Mucosa of gallbladder (tissue), 1 donor: ENCODE measurements around the gene MRPL20. TPM values are rescaled to one million over a fixed set of nuclear protein-coding genes. Genes with fewer than 3 reads are reported as not detected.
A peak's percentile ranks its signal among the peaks of the same experiment; 100 is the strongest.
"Not testable (repeated sequence)": the region's sequence is repeated elsewhere in the genome, so short reads cannot be mapped to it uniquely, and the experiment has no call there.

Experiments used
- DNase-seq: peaks from one replicate; pipeline ENCODE4 v3.0.0-alpha.2; 2020; ENCODE audit warnings: low spot score
- total RNA-seq: library from RNA; stranded (reverse); gene quantifications from one replicate; pipeline ENCODE4 v1.2.1, GENCODE V29; 2021
- donor health status: DM: no; HTN: no; CAD: no.

Gene MRPL20
- total RNA-seq, 1 donor from 2014 or later, result 99.2 TPM

- no peak for DNase-seq
These were observed 684 bp upstream of the MRPL20 start for GRCh38 chr1:1407636-1408318.

- DNase-seq, result no peak
These were observed 832 bp downstream of the MRPL20 start for GRCh38 chr1:1406101-1406820.

- DNase-seq, result no peak
These were observed 3.4 kb downstream of the MRPL20 start for GRCh38 chr1:1403653-1404052.

DNA sequence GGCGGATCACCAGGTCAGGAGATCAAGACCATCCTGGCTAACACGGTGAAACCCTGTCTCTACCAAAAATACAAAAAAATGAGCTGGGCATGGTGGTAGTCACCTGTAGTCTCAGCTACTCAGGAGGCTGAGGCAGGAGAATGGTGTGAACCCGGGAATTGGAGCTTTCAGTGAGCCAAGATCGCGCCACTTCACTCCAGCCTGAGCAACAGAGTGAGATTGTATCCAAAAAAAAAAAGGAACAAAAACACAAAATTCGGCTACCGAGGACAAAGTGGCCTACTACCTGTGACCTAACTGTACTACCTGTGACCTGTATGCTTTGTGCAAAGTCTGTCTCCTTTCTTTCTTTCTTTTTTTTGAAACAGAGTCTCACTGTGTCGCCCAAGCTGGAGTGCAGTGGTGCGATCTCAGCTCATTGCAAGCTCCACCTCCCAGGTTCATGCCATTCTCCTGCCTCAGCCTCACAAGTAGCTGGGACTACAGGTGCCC, 4.1 kb downstream of the MRPL20 start:
- DNase-seq, result not testable (repeated sequence)

- DNase-seq, result no peak
These were observed 4.8 kb downstream of the MRPL20 start for GRCh38 chr1:1402072-1402900.

GRCh38 chr1:1401457-1402010, 5.6 kb downstream of the MRPL20 start:
- DNase-seq, result no peak

DNA sequence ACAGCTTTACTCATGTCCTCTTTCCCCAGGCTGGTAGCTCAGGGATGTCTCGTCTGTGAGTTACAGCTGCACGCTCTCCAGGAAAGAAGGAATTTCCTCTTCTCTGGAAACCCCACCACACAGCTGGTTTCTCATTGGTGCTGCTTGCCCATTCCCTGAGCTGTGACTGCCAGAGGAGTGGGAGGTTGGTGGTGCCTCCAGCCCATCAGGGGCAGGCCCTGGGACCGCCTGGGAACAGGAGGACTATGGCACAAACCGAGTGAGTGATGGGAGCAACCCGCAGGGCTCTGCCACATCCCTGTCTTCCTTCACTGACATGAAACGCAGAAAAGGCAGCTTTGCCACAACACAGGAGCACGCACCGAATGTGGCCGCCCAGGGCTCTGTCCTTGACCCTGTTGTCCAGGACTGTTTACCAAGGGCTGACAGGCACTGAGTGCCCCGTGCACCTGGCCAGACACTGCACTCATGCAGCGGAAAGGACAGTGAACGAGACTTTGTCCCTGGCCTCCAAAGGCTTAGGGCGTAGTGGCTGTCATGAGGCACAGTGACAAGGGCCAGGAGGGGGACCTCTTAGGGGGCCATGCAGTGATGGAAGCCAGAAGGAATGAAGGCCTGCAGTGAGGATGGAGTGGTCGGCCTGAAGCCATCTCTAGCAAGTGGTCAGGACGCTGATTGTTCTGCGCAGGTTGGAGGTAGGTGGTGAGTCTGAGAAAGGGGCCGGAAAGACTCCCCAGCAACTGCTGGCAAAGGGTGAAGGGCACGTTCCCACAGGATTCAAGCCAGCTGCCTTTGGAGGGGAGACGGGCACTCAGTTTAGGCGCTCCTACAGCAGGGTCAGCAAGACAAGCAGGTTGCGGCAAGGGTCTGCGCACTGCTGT, 6.3 kb downstream of the MRPL20 start:
- DNase-seq, result no peak

- DNase-seq, result no peak
These were observed 7.1 kb downstream of the MRPL20 start for GRCh38 chr1:1399872-1400575.

- DNase-seq, result peak; percentile 99
These were observed 7.8 kb downstream of the MRPL20 start, which contains the start of gene CCNL2 for GRCh38 chr1:1399187-1399871. CCNL2 (minus strand) TSS chr1:1399335; CDS start chr1:1399306, 29 bp downstream.

DNA sequence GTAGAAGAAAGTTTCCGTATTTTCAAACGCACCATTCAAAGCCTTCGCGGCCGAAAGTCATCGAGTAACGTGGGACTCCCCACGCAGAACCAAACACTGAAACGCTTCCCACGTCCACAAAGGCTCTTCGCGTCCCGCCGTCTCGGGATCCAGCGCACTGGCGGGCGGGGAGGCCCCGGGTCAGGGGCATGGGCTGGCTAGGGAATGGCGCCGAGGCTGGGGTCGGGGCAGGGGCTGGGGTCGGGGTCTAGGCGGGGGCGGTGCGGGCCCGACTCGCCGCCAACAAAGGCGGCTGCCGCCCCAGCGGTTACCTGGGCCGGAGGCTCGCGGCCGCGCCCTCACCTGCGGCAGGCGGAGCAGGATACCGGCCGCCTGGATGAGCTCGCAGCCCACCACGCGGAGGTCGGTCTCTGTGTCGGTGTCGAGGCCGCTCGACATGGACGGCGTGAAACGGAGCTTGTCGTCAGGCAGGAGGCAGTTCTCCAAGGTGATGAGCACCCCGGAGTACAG, 8.4 kb downstream of the MRPL20 start:
- no peak for DNase-seq

- DNase-seq, result no peak
These were observed 9.1 kb downstream of the MRPL20 start for GRCh38 chr1:1397839-1398523.

DNA sequence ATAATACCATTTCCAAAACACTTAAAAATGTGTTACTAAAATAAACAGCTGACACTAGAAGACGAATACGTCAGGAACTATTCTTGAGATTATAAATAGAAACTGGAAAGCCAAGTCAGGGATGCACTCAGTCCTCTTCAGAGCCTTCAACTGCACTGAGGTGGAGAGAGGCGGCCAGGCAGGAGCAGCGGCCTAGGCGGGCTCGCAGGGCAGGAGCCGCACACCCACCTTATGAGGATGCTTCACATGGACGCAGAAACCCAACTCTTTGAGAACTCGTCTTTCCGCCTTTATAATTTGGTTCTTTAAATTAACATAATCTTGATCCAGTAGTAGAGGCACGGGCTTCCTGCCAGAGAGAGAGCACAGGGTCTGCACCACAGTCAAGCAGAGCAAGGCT, 11.9 kb downstream of the MRPL20 start:
- DNase-seq, result no peak

DNA sequence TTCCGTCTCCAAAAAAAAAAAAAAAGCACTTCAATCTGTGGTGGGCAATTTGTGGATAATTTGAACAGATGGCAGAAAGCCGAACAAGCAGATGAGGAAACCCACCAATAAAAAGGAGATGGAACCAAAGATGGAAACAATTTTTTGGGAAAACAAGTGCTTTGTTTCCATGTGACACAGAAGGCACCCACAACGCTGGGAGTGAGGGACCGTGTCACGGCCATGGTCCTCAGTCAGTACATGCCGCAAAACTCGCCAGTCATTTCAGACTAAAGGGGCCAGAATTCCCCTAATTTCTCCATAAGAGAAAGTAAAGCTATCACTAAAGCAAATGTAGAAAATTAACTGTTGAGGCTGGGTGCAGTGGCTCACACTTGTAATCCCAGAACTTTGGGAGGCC, 13.0 kb downstream of the MRPL20 start:
- no peak for DNase-seq

DNA sequence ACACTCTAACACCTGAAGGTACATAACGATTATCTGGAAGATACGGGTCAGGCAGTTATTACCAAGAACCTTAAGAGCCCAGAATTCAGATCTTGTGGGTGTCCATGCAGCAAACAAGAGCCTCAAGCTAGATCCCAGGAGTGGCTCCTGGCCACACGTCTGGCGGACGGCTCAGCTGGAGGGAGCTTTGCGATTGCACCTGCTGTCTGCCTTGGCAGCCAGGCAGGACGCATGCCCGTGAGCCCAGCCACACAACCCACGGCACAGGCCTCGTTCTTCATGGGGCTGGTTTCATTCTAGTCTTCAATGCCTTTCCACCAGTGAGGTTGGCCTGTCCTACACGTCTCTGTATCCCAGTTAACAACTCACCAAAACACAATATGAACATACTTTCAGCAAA, 13.7 kb downstream of the MRPL20 start:
- no peak for DNase-seq

DNA sequence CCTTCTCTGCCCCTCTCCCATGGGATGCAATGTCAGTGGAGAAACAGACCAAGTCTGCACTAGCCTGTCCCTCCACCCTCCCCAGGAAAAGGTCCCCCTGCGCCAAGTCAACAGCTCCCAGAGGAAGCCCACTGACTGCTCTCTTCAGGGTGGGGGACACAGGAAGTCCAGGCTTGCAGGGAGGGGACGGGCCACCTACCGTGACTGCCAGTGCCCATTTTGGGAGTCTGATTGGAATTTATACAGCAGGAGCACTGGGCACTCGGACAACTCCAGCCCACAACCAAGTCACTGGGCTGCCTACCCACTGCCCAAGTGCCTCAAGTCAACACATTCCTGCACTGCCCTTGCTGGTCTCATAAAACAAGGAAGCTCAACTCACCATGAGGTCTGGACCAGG, 14.1 kb downstream of the MRPL20 start:
- no peak for DNase-seq

DNA sequence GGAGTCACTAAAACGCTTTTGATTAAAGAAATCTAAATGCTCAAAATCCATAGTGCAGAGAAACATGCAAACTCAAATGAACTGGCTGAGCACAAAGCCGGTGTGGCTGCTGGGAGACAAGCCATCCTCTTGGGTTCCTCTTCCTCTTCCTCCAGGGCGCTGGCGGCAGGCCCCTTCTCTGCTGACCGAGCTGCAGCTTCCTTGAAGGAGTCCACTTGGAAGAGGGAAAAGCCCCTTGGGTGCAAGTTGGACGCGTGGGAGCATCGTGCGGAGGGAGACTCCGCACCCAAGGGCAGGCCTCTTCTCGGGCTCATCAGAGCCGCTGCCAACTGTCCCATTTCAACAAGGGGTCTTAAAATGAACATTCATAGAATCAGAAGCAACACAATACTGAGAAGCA, 15.9 kb downstream of the MRPL20 start:
- DNase-seq, result no peak

- no peak for DNase-seq
These were observed 16.4 kb downstream of the MRPL20 start for GRCh38 chr1:1390675-1391074.

- no peak for DNase-seq
These were observed 19.0 kb downstream of the MRPL20 start for GRCh38 chr1:1388078-1388472.
